SK-N-SH (cell line): ENCODE results near the gene ATP5MG. TPM values are rescaled to one million over a fixed set of nuclear protein-coding genes. Genes with fewer than 3 reads are reported as not detected.

Source experiments
- CTCF ChIA-PET: fragments of 300-600, 350-600 bp; formaldehyde crosslinking; extraction: SDS; loops from one replicate; lab custom pipeline; 2021; lab: Yijun Ruan, JAX
- POLR2A ChIA-PET: fragments of 350-600 bp; sonication (Branson Sonifier 250); formaldehyde crosslinking; extraction: SDS; loops from one replicate; lab custom pipeline; 2020; ENCODE audit warnings: antibody characterized with exemption, inconsistent platforms; lab: Yijun Ruan, JAX
- DNase-seq: peaks from one replicate; pipeline ENCODE4 v3.0.0; 2012
- H2AFZ ChIP-seq: fragments of 200-600 bp; sonication (generic); 2 replicates; pipeline ENCODE4 v1.8.1; 2016; ENCODE audit warnings: antibody characterized with exemption, mild to moderate bottlenecking, low read depth
- H3F3A ChIP-seq: fragments of 200-600 bp; sonication (generic); replicated peaks from 2 replicates; pipeline ENCODE3; 2016; ENCODE audit warnings: antibody characterized with exemption, mild to moderate bottlenecking; ENCODE audit not compliant: insufficient read depth
- H3K27ac ChIP-seq, 2 experiments: fragments of 200-500 bp in 1 of 2; fragments of 200-600 bp in 1 of 2; sonication (Bioruptor generic) in 1 of 2; sonication (generic), shearing (Covaris generic) in 1 of 2; 2 replicates each; pipeline versions ENCODE4 v1.5.1 to v1.6.1; 2014 to 2016; ENCODE audit warnings: low read depth in 2 of 2, inconsistent platforms in 1 of 2, low read length in 1 of 2, mild to moderate bottlenecking in 1 of 2, mixed read lengths in 1 of 2
- H3K27me3 ChIP-seq: fragments of 200-600 bp; sonication (generic), shearing (Covaris generic); 2 replicates; pipeline ENCODE4 v1.6.1; 2016; ENCODE audit warnings: mixed run types; ENCODE audit not compliant: insufficient read depth
- H3K36me3 ChIP-seq, 2 experiments: fragments of 200-500 bp in 1 of 2; fragments of 200-600 bp in 1 of 2; sonication (Bioruptor generic) in 1 of 2; sonication (generic) in 1 of 2; replicated peaks in 1 of 2; 2 replicates each; pipeline versions ENCODE3 to v1.5.1; 2014 to 2016; ENCODE audit warnings: low read length in 1 of 2, mild to moderate bottlenecking in 1 of 2; ENCODE audit not compliant: insufficient read depth in 2 of 2, control insufficient read depth in 1 of 2
- H3K4me1 ChIP-seq, 2 experiments: fragments of 200-500 bp in 1 of 2; fragments of 200-600 bp in 1 of 2; sonication (Bioruptor generic) in 1 of 2; sonication (generic), shearing (Covaris generic) in 1 of 2; 2 replicates each; pipeline versions ENCODE4 v1.5.1 to v1.6.1; 2014 to 2016; ENCODE audit warnings: low read depth in 1 of 2, low read length in 1 of 2, mixed run types in 1 of 2; ENCODE audit not compliant: insufficient read depth in 2 of 2, control insufficient read depth in 1 of 2
- H3K4me2 ChIP-seq: fragments of 200-600 bp; sonication (generic), shearing (Covaris generic); 2 replicates; pipeline ENCODE4 v1.6.1; 2017; ENCODE audit warnings: mixed run types
- H3K4me3 ChIP-seq, 2 experiments: fragments of 200-500 bp in 1 of 2; fragments of 200-600 bp in 1 of 2; sonication (Bioruptor generic) in 1 of 2; sonication (generic), shearing (Covaris generic) in 1 of 2; 2 replicates each; pipeline versions ENCODE4 v1.5.1 to v1.8.1; 2014 to 2016; ENCODE audit warnings: low read depth in 2 of 2, inconsistent platforms in 1 of 2, low read length in 1 of 2, mild to moderate bottlenecking in 1 of 2, mixed read lengths in 1 of 2, moderate library complexity in 1 of 2
- H3K79me2 ChIP-seq: fragments of 200-600 bp; sonication (generic); 2 replicates; pipeline ENCODE4 v1.8.1; 2017; ENCODE audit warnings: mild to moderate bottlenecking; ENCODE audit not compliant: insufficient read depth
- H3K9ac ChIP-seq: fragments of 200-600 bp; sonication (generic); 2 replicates; pipeline ENCODE4 v1.6.1; 2017; ENCODE audit warnings: mixed run types
- H3K9me2 ChIP-seq: fragments of 200-600 bp; sonication (generic); 2 replicates; pipeline ENCODE4 v1.6.1; 2017; ENCODE audit warnings: mixed run types
- H3K9me3 ChIP-seq: fragments of 200-600 bp; sonication (generic); 2 replicates; pipeline ENCODE4 v1.6.1; 2017; ENCODE audit warnings: mixed run types, mild to moderate bottlenecking, moderate library complexity
- H4K20me1 ChIP-seq: fragments of 200-600 bp; sonication (generic); 2 replicates; pipeline ENCODE4 v1.6.1; 2017; ENCODE audit warnings: mild to moderate bottlenecking, mixed run types; ENCODE audit not compliant: insufficient read depth
- CHD2 ChIP-seq: fragments of 150-350 bp; IDR thresholded peaks from 2 replicates; pipeline ENCODE4 v1.6.1; 2018; ENCODE audit warnings: low read length; ENCODE audit not compliant: partially characterized antibody
- EP300 ChIP-seq, 2 experiments: IDR thresholded peaks; 2 replicates each; pipeline versions ENCODE4 v1.4.0 to v1.6.1; 2012; ENCODE audit warnings: borderline replicate concordance in 1 of 2, low read depth in 1 of 2, low read length in 1 of 2
- EZH2phosphoT487 ChIP-seq: fragments of 200-600 bp; sonication (generic); IDR thresholded peaks from 2 replicates; pipeline ENCODE4 v1.6.1; 2017; ENCODE audit warnings: low read depth, mixed run types, mild to moderate bottlenecking, antibody characterized with exemption, moderate library complexity, borderline replicate concordance
- FOXM1 ChIP-seq: IDR thresholded peaks from 2 replicates; pipeline ENCODE4 v1.4.0; 2012; ENCODE audit warnings: low read depth, mild to moderate bottlenecking
- GATA2 ChIP-seq: sonication (generic); formaldehyde crosslinking; IDR thresholded peaks from 2 replicates; pipeline ENCODE4 v1.5.0; 2020; ENCODE audit warnings: mild to moderate bottlenecking, missing genetic modification reagents
- MEF2A ChIP-seq: IDR thresholded peaks from 2 replicates; pipeline ENCODE4 v1.4.0; 2012; ENCODE audit warnings: low read depth, borderline replicate concordance
- MXI1 ChIP-seq: IDR thresholded peaks from 2 replicates; pipeline ENCODE4 v1.6.1; 2012; ENCODE audit warnings: mild to moderate bottlenecking, low read depth, low read length, improper control_type of control experiment
- POLR2AphosphoS5 ChIP-seq: IDR thresholded peaks from 2 replicates; pipeline ENCODE4 v1.6.1; 2012; ENCODE audit warnings: low read depth, low read length
- RCOR1 ChIP-seq: fragments of 150-350 bp; IDR thresholded peaks from 2 replicates; pipeline ENCODE4 v1.6.1; 2017; ENCODE audit warnings: antibody characterized with exemption, low read length
- RFX5 ChIP-seq: IDR thresholded peaks from 2 replicates; pipeline ENCODE4 v1.6.1; 2012; ENCODE audit warnings: mild to moderate bottlenecking, improper control_type of control experiment, low read length
- RXRA ChIP-seq: IDR thresholded peaks from 2 replicates; pipeline ENCODE4 v1.4.0; 2012; ENCODE audit warnings: low read depth, mild to moderate bottlenecking, borderline replicate concordance
- SIN3A ChIP-seq: IDR thresholded peaks from 2 replicates; pipeline ENCODE4 v1.6.1; 2012; ENCODE audit warnings: low read depth, mild to moderate bottlenecking, low read length, moderate library complexity, borderline replicate concordance
- SMC3 ChIP-seq: IDR thresholded peaks from 2 replicates; pipeline ENCODE4 v1.6.1; 2012; ENCODE audit warnings: low read depth, low read length, improper control_type of control experiment
- WGBS: methylation state at CpG from one replicate; pipeline ENCODE4 v1.1.6; 2017; ENCODE audit warnings: low lambda C conversion rate; 5-methylcytosine and 5-hydroxymethylcytosine counted together
- polyA plus RNA-seq, 3 experiments: library from polyadenylated mRNA; depleted of rRNA; stranded (reverse); fragments of >200 nt; gene quantifications; 2 replicates each; pipeline ENCODE4 v1.2.3, GENCODE V29; 2012
- TF ChIP-seq, protein P1 (sequence below): IDR thresholded peaks from 2 replicates; pipeline ENCODE4 v1.4.0; 2012; ENCODE audit warnings: low read depth
- TF ChIP-seq, protein P2 (sequence below): fragments of 200-600 bp; sonication (generic); IDR thresholded peaks from 2 replicates; pipeline ENCODE4 v1.6.1; 2017; ENCODE audit warnings: antibody characterized with exemption, mild to moderate bottlenecking, moderate library complexity
- TF ChIP-seq, protein P3 (sequence below): IDR thresholded peaks from 2 replicates; pipeline ENCODE4 v1.4.0; 2012; ENCODE audit warnings: low read depth, borderline replicate concordance
- TF ChIP-seq, protein P4 (sequence below): IDR thresholded peaks from 2 replicates; pipeline ENCODE4; 2012
- TF ChIP-seq, protein P5 (sequence below): fragments of 150-350 bp; IDR thresholded peaks from 2 replicates; pipeline ENCODE4 v1.6.1; 2017; ENCODE audit warnings: antibody characterized with exemption, low read length, low read depth, borderline replicate concordance

Gene ATP5MG
- polyA plus RNA-seq, 1 of the 3 experiments (the other 2 are of a cell fraction) = 140 TPM

DNA sequence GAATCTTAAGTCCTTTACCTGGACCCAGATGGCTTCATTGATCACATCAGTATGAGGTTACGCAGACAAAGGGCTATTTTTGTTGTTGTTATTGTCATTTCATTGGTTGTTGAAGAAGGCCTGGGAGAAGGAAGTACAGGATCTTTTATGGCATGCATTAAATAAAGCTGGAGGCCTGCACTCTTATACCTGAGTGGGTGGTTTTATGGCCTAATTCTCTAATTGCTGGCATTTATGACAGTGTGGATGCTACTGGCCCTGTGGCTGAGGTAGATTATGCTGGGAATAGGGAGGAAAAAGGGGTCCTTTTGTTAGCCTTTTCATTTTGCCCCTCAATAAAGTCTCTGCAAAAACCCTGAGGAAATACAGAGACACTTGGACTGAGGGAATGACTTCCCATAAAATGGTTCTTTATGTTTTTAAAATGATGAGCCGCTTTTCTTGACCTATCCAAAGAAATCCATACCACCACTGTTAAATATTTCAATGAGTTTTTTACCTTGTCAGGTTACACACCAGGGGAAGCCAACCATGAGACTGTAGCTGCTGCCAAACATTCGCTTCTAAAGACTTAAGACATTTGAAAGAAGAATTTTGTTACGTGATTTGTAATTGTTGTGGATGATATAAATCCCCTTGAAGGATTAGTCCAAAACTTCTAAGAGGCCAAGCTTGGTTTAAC lies 41.6 kb downstream of the ATP5MG start:
- CTCF ChIA-PET = interaction anchor here (0.7 to 2.6 kb wide), 4 partner anchors 21 to 272 kb away, joined by 3 to 6 read pairs (median 4); no protein-coding TSS in a partner anchor
- WGBS = 96% methylated on average over 4 of the region's 4 CpGs

DNA sequence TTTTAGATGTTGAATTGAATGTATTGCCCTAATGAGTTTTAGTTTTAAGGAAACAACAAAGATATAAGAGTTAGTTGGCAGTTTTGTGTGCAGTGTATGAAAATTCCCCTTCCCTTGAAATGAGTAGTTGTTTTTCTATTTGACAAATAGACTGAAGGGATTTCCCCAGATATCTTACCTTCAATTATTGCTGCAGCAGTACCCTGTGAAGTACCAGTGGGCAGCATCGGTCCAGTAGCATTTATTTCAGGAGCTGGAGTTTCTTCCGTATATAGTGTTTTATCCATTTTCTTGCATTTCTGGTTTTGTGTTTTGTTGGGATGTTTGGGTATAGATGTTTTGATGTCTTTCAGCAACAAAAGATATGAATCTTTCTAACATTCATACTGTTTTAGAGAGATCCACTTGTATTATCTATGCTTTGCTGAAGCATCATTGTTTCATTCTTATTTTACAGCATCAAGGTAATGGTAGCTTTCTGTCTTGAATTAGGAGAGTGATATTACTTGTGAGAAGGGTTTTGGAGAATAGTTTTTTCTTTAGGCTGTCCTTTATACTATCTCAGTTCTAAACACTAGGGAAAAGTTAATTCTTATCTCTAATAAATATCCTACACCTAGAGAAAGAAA lies 42.3 kb downstream of the ATP5MG start:
- H3K27ac ChIP-seq = no peak overlapping the region
- POLR2A ChIA-PET = interaction anchor here (1.5 kb wide), 1 partner anchor 8 kb away, joined by 4 read pairs; the partner anchor contains the start of gene KMT2A
- H3K4me2 ChIP-seq = no peak overlapping the region
- CTCF ChIA-PET = interaction anchor here (0.7 to 2.6 kb wide), 4 partner anchors 20 to 272 kb away, joined by 3 to 6 read pairs (median 4); no protein-coding TSS in a partner anchor
- no peaks in the 10 kb centered on the region for H3K27me3 ChIP-seq
- H3K36me3 ChIP-seq = peaks cover 28% of the 10 kb centered on the region in 2 experiments
- H3K79me2 ChIP-seq = peaks cover 100% of the 10 kb centered on the region
- H2AFZ ChIP-seq = no peak overlapping the region
- no peak overlapping the region for H3K4me3 ChIP-seq
- no peaks in the 10 kb centered on the region for H3K9me2 ChIP-seq
- peaks cover 20% of the 10 kb centered on the region for H3F3A ChIP-seq
- no peak overlapping the region for H3K9ac ChIP-seq
- TF ChIP-seq MEF2A (no peak), EZH2phosphoT487 (no peak), SIN3A (no peak), RCOR1 (no peak), GATA2 (no peak), POLR2AphosphoS5 (no peak), RFX5 (no peak), EP300 (IDR thresholded peaks at IDR 0.05; ENCODE audit: borderline replicate concordance in 1 of 2, low read depth in 1 of 2, low read length in 1 of 2) (no peak), CHD2 (no peak), RXRA (no peak), FOXM1 (no peak)
- TF ChIP-seq, protein P1, sequence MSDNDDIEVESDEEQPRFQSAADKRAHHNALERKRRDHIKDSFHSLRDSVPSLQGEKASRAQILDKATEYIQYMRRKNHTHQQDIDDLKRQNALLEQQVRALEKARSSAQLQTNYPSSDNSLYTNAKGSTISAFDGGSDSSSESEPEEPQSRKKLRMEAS = no peak
- TF ChIP-seq, protein P2, sequence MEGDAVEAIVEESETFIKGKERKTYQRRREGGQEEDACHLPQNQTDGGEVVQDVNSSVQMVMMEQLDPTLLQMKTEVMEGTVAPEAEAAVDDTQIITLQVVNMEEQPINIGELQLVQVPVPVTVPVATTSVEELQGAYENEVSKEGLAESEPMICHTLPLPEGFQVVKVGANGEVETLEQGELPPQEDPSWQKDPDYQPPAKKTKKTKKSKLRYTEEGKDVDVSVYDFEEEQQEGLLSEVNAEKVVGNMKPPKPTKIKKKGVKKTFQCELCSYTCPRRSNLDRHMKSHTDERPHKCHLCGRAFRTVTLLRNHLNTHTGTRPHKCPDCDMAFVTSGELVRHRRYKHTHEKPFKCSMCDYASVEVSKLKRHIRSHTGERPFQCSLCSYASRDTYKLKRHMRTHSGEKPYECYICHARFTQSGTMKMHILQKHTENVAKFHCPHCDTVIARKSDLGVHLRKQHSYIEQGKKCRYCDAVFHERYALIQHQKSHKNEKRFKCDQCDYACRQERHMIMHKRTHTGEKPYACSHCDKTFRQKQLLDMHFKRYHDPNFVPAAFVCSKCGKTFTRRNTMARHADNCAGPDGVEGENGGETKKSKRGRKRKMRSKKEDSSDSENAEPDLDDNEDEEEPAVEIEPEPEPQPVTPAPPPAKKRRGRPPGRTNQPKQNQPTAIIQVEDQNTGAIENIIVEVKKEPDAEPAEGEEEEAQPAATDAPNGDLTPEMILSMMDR = no peak
- TF ChIP-seq, protein P3, sequence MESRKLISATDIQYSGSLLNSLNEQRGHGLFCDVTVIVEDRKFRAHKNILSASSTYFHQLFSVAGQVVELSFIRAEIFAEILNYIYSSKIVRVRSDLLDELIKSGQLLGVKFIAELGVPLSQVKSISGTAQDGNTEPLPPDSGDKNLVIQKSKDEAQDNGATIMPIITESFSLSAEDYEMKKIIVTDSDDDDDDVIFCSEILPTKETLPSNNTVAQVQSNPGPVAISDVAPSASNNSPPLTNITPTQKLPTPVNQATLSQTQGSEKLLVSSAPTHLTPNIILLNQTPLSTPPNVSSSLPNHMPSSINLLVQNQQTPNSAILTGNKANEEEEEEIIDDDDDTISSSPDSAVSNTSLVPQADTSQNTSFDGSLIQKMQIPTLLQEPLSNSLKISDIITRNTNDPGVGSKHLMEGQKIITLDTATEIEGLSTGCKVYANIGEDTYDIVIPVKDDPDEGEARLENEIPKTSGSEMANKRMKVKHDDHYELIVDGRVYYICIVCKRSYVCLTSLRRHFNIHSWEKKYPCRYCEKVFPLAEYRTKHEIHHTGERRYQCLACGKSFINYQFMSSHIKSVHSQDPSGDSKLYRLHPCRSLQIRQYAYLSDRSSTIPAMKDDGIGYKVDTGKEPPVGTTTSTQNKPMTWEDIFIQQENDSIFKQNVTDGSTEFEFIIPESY = no peak
- H3K9me3 ChIP-seq = no peaks in the 10 kb centered on the region
- DNase-seq = no peak
- peaks cover 14 to 36% of the 10 kb centered on the region in 2 experiments; a peak in 3 of 4 replicates for H3K4me1 ChIP-seq
- H4K20me1 ChIP-seq = peaks cover 100% of the 10 kb centered on the region
- 96% methylated on average over 2 of the region's 2 CpGs for WGBS

More for the DNA sequence above, 41.6 kb downstream of the ATP5MG start:
- H2AFZ ChIP-seq = no peak overlapping the region
- H4K20me1 ChIP-seq = peaks cover 100% of the 10 kb centered on the region
- peaks cover 20 to 29% of the 10 kb centered on the region in 2 experiments; a peak in 3 of 4 replicates for H3K4me1 ChIP-seq
- no peak for DNase-seq
- H3K79me2 ChIP-seq = peaks cover 100% of the 10 kb centered on the region
- peaks cover 25 to 28% of the 10 kb centered on the region in 2 experiments for H3K36me3 ChIP-seq
- H3K9me3 ChIP-seq = no peaks in the 10 kb centered on the region
- no peak overlapping the region for H3K9ac ChIP-seq
- POLR2A ChIA-PET = interaction anchor here (1.4 to 1.5 kb wide), 2 partner anchors 7 to 9 kb away, joined by 3 to 4 read pairs; partner anchors contain the start of gene KMT2A
- TF ChIP-seq MXI1 (no peak), SMC3 (no peak)
- TF ChIP-seq, protein P4, sequence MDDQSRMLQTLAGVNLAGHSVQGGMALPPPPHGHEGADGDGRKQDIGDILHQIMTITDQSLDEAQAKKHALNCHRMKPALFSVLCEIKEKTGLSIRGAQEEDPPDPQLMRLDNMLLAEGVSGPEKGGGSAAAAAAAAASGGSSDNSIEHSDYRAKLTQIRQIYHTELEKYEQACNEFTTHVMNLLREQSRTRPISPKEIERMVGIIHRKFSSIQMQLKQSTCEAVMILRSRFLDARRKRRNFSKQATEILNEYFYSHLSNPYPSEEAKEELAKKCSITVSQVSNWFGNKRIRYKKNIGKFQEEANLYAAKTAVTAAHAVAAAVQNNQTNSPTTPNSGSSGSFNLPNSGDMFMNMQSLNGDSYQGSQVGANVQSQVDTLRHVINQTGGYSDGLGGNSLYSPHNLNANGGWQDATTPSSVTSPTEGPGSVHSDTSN = no peak
- TF ChIP-seq, protein P5, sequence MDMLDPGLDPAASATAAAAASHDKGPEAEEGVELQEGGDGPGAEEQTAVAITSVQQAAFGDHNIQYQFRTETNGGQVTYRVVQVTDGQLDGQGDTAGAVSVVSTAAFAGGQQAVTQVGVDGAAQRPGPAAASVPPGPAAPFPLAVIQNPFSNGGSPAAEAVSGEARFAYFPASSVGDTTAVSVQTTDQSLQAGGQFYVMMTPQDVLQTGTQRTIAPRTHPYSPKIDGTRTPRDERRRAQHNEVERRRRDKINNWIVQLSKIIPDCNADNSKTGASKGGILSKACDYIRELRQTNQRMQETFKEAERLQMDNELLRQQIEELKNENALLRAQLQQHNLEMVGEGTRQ = no peak
- H3K27ac ChIP-seq = no peak overlapping the region
- H3K4me2 ChIP-seq = no peak overlapping the region
- H3K9me2 ChIP-seq = no peaks in the 10 kb centered on the region
- no peaks in the 10 kb centered on the region for H3K27me3 ChIP-seq
- peaks cover 20% of the 10 kb centered on the region for H3F3A ChIP-seq
- no peak overlapping the region for H3K4me3 ChIP-seq
